Eye (tissue), 1 donor: Measurements from ENCODE around the gene CCDC106.

Experiments used
- DNase-seq: peaks from one replicate; pipeline ENCODE4 v3.0.0-alpha.2; 2015

The CCDC106 gene

GRCh38 chr19:55614711-55615542 is 33.1 kb upstream of the CCDC106 start:
- DNase-seq = no peak

GRCh38 chr19:55615543-55616394 is 32.2 kb upstream of the CCDC106 start:
- no peak for DNase-seq

- no peak for DNase-seq
Measured at GRCh38 chr19:55616395-55616875, 31.6 kb upstream of the CCDC106 start.

GRCh38 chr19:55617426-55617825 is 30.6 kb upstream of the CCDC106 start:
- no peak for DNase-seq

- DNase-seq = no peak
Measured at GRCh38 chr19:55618426-55618825, 29.6 kb upstream of the CCDC106 start.

GRCh38 chr19:55619286-55619685 is 28.7 kb upstream of the CCDC106 start:
- no peak for DNase-seq

GRCh38 chr19:55620410-55621204 is 27.4 kb upstream of the CCDC106 start:
- DNase-seq = no peak

- no peak for DNase-seq
Measured at GRCh38 chr19:55621205-55621672, 26.8 kb upstream of the CCDC106 start.

- DNase-seq = no peak
Measured at GRCh38 chr19:55621673-55622231, 26.3 kb upstream of the CCDC106 start.

GRCh38 chr19:55622242-55622969 is 25.6 kb upstream of the CCDC106 start:
- no peak for DNase-seq

GRCh38 chr19:55623130-55623529 is 24.9 kb upstream of the CCDC106 start:
- DNase-seq = no peak

- no peak for DNase-seq
Measured at GRCh38 chr19:55623561-55623960, 24.5 kb upstream of the CCDC106 start.

- peak; percentile 99 for DNase-seq
Measured at GRCh38 chr19:55624109-55625003, 23.7 kb upstream of the CCDC106 start, which contains the start of gene ZNF784. TSS of gene ZNF784 (minus strand) at chr19:55624566. CDS start at chr19:55624561, 5 bp downstream.

GRCh38 chr19:55625004-55625326 is 23.0 kb upstream of the CCDC106 start:
- no peak for DNase-seq

GRCh38 chr19:55626350-55626749 is 21.7 kb upstream of the CCDC106 start:
- DNase-seq = no peak

GRCh38 chr19:55632463-55632834 is 15.6 kb upstream of the CCDC106 start:
- peak; percentile 97 for DNase-seq

- no peak for DNase-seq
Measured at GRCh38 chr19:55633861-55634260, 14.2 kb upstream of the CCDC106 start.

- no peak for DNase-seq
Measured at GRCh38 chr19:55635334-55635717, 12.7 kb upstream of the CCDC106 start.

- DNase-seq = no peak
Measured at GRCh38 chr19:55635856-55636440, 12.1 kb upstream of the CCDC106 start.

- DNase-seq = no peak
Measured at GRCh38 chr19:55636723-55637122, 11.3 kb upstream of the CCDC106 start.
